ENCODE results near the gene SPATA22. TPM values are rescaled to one million over a fixed set of nuclear protein-coding genes. Genes with fewer than 3 reads are reported as not detected.
"Not testable (repeated sequence)": the region's sequence is repeated elsewhere in the genome, so short reads cannot be mapped to it uniquely, and the experiment has no call there.

Gene SPATA22
- total RNA-seq, 4 donors from 2014 or later, result 0.40 to 0.67 TPM; not detected in 2

- H3K4me3 ChIP-seq (replicated peaks in 1 of 3), result no peak overlapping the region
- no peak for DNase-seq
- no peaks in the 10 kb centered on the region for H3K36me3 ChIP-seq
- H3K27me3 ChIP-seq, result no peaks in the 10 kb centered on the region
- intact Hi-C loops (cut with DNase I), result no loop called here
- H3K9me3 ChIP-seq, result no peaks in the 10 kb centered on the region
- 54 to 62% methylated on average over 6 of the region's 6 CpGs for whole genome bisulfite sequencing, 2 donors
- TF ChIP-seq CTCF (IDR thresholded peaks at IDR 0.05) (no peak), POLR2A (IDR thresholded peaks at IDR 0.05) (no peak)
- no peaks in the 10 kb centered on the region for H3K4me1 ChIP-seq
- no peak overlapping the region for H3K27ac ChIP-seq
Observed at GRCh38 chr17:3400055-3400454, 71.6 kb downstream of the SPATA22 start.

- Histone ChIP-seq H3K9me3 (no peaks in the 10 kb centered on the region), H3K4me3 (replicated peaks in 1 of 3) (no peak within 1 kb of the TSS), H3K27me3 (no peaks in the 10 kb centered on the region), H3K4me1 (no peaks in the 10 kb centered on the region), H3K36me3 (no peaks in the 10 kb centered on the region), H3K27ac (no peak within 1 kb of the TSS)
- TF ChIP-seq POLR2A (IDR thresholded peaks at IDR 0.05) (no peak), CTCF (IDR thresholded peaks at IDR 0.05) (no peak)
- intact Hi-C loops (cut with DNase I), result no loop called here
- DNase-seq, result no peak
- WGBS, 2 donors, result 79 to 83% methylated on average over 1 of the region's 1 CpG
Observed at GRCh38 chr17:3398310-3398709, 73.3 kb downstream of the SPATA22 start, which contains the start of gene OR1E1. Gene OR1E1 (minus strand): TSS chr17:3398410. CDS start chr17:3398410, 0 bp downstream.

GRCh38 chr17:3397801-3398200 is 73.8 kb downstream of the SPATA22 start:
- H3K27ac ChIP-seq; DNase-seq; intact Hi-C loops (cut with DNase I); H3K4me1 ChIP-seq; H3K9me3 ChIP-seq; H3K27me3 ChIP-seq; H3K36me3 ChIP-seq; H3K4me3 ChIP-seq (replicated peaks in 1 of 3): not testable (repeated sequence)
- 48 to 53% methylated on average over 7 of the region's 7 CpGs for whole genome bisulfite sequencing, 2 donors

Other genes with a start within 250 kb of the SPATA22 start
- not detected for gene OR3A1, start 173.5 kb downstream of the SPATA22 start, total RNA-seq
- gene OR3A2, start 85.5 kb downstream of the SPATA22 start, total RNA-seq, result not detected
- gene OR1E1, start 73.4 kb downstream of the SPATA22 start, total RNA-seq, result not detected
- not detected for gene OR3A3, start 60.4 kb downstream of the SPATA22 start, total RNA-seq
- gene OR1E2, start 38.0 kb downstream of the SPATA22 start, total RNA-seq, result not detected
- gene ASPA, start 4.2 kb upstream of the SPATA22 start, total RNA-seq, result 1 to 10 TPM in 1 of 4 donors, under 1 TPM in 3; 0.50 to 2.1 (median 0.78) TPM
- gene TRPV3, start 86.0 kb upstream of the SPATA22 start, total RNA-seq, result 1 to 10 TPM in 3 of 4 donors, under 1 TPM in 1; 0.11 to 1.2 (median 1.0) TPM
- gene TRPV1, start 137.6 kb upstream of the SPATA22 start, total RNA-seq, result 1 to 10 TPM; 2.9 to 5.3 (median 4.0) TPM
- 10 to 100 TPM; 16.1 to 18.4 (median 17.6) TPM for gene SHPK, start 164.4 kb upstream of the SPATA22 start, total RNA-seq
- 10 to 100 TPM; 21.4 to 36.6 (median 28.6) TPM for gene CTNS, start 164.9 kb upstream of the SPATA22 start, total RNA-seq
- 100 to 1,000 TPM in 2 of 4 donors, 10 to 100 TPM in 2; 62.9 to 151 (median 120) TPM for gene TAX1BP3, start 196.8 kb upstream of the SPATA22 start, total RNA-seq
- gene EMC6, start 197.0 kb upstream of the SPATA22 start, total RNA-seq, result 10 to 100 TPM in 2 of 4 donors, 1 to 10 TPM in 2; 4.1 to 17.3 (median 11.5) TPM
- gene P2RX5, start 224.3 kb upstream of the SPATA22 start, total RNA-seq, result under 1 TPM in 1 of 4 donors, not detected in 3; 0.54 TPM